ENCODE measurements around the gene CELF1.

The CELF1 gene

GRCh38 chr11:47418454-47419259 is 134.3 kb downstream of the CELF1 start:
- no peak for TF ChIP-seq FOXM1 (IDR thresholded peaks at IDR 0.05; ENCODE audit: borderline replicate concordance, low read depth)
- no peak for TF ChIP-seq USF1 (IDR thresholded peaks at IDR 0.05)
- no peak for TF ChIP-seq YY1 (IDR thresholded peaks at IDR 0.05; ENCODE audit: low read depth)
- TF ChIP-seq RAD21 (IDR thresholded peaks at IDR 0.05; ENCODE audit: low read depth), result no peak
- no peak for TF ChIP-seq CEBPB (IDR thresholded peaks at IDR 0.05)
- no peak for TF ChIP-seq TCF12 (IDR thresholded peaks at IDR 0.05; ENCODE audit: low read depth)
- no peak for TF ChIP-seq NFIC (IDR thresholded peaks at IDR 0.05)
- TF ChIP-seq EP300 (IDR thresholded peaks at IDR 0.05; ENCODE audit: borderline replicate concordance), result no peak
- TF ChIP-seq TEAD4 (IDR thresholded peaks at IDR 0.05), result no peak
- no peak for TF ChIP-seq TAF1 (IDR thresholded peaks at IDR 0.05; ENCODE audit: low read depth)
- no peak for TF ChIP-seq ZBTB7A (IDR thresholded peaks at IDR 0.05; ENCODE audit: low read depth)
- TF ChIP-seq CREB1 (IDR thresholded peaks at IDR 0.05; ENCODE audit: low read depth), result no peak
- no peak for TF ChIP-seq REST (IDR thresholded peaks at IDR 0.05; ENCODE audit: low read depth)
- TF ChIP-seq MAX (IDR thresholded peaks at IDR 0.05), result no peak

GRCh38 chr11:47417712-47418111 is 135.2 kb downstream of the CELF1 start:
- no peak for TF ChIP-seq REST (IDR thresholded peaks at IDR 0.05; ENCODE audit: low read depth)
- no peak for TF ChIP-seq TAF1 (IDR thresholded peaks at IDR 0.05; ENCODE audit: low read depth)
- TF ChIP-seq ZBTB7A (IDR thresholded peaks at IDR 0.05; ENCODE audit: low read depth), result no peak
- no peak for TF ChIP-seq FOXM1 (IDR thresholded peaks at IDR 0.05; ENCODE audit: borderline replicate concordance, low read depth)
- no peak for TF ChIP-seq TEAD4 (IDR thresholded peaks at IDR 0.05)
- no peak for TF ChIP-seq NFIC (IDR thresholded peaks at IDR 0.05)
- TF ChIP-seq MAX (IDR thresholded peaks at IDR 0.05), result no peak
- no peak for TF ChIP-seq YY1 (IDR thresholded peaks at IDR 0.05; ENCODE audit: low read depth)
- no peak for TF ChIP-seq CREB1 (IDR thresholded peaks at IDR 0.05; ENCODE audit: low read depth)
- TF ChIP-seq EP300 (IDR thresholded peaks at IDR 0.05; ENCODE audit: borderline replicate concordance), result no peak
- TF ChIP-seq RAD21 (IDR thresholded peaks at IDR 0.05; ENCODE audit: low read depth), result no peak

DNA sequence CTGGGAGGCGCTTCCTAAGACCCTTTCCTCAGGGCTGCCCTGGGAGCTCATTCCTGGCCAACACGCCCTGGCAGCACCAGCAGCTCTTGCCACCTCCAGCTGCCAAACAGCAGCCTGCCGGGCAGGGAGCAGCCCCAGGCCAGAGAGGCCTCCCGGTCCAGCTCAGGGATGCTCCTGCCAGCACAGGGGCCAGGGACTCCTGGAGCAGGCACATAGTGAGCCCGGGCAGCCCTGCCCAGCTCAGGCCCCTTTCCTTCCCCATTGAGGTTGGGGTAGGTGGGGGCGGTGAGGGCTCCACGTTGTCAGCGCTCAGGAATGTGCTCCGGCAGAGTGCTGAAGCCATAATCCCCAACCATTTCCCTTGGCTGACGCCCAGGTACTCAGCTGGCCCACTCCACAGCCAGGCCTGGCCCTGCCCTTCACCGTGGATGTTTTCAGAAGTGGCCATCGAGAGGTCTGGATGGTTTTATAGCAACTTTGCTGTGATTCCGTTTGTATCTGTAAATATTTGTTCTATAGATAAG is 136.9 kb downstream of the CELF1 start:
- 0 out of 2 replicates have a peak, but pooled peaks have one; percentile 17 for TF ChIP-seq EP300 (IDR thresholded peaks at IDR 0.05; ENCODE audit: borderline replicate concordance)
- peak; percentile 87 for TF ChIP-seq TEAD4 (IDR thresholded peaks at IDR 0.05)
- peak; percentile 63; the same call in 1 of the 2 replicates for TF ChIP-seq MAX (IDR thresholded peaks at IDR 0.05)
- TF ChIP-seq NFIC (IDR thresholded peaks at IDR 0.05), result peak; percentile 94
- peak; percentile 64; the same call in 1 of the 2 replicates for TF ChIP-seq ZBTB7A (IDR thresholded peaks at IDR 0.05; ENCODE audit: low read depth)
- TF ChIP-seq USF1 (IDR thresholded peaks at IDR 0.05), result no peak
- TF ChIP-seq EGR1 (IDR thresholded peaks at IDR 0.05), result peak; percentile 13; the same call in 1 of the 2 replicates
- peak; percentile 60; the same call in 1 of the 2 replicates for TF ChIP-seq YY1 (IDR thresholded peaks at IDR 0.05; ENCODE audit: low read depth)
- no peak for TF ChIP-seq RAD21 (IDR thresholded peaks at IDR 0.05; ENCODE audit: low read depth)
- TF ChIP-seq TCF12 (IDR thresholded peaks at IDR 0.05; ENCODE audit: low read depth), result peak; percentile 57; the same call in 1 of the 2 replicates

Measured in Ishikawa (cell line).